Middle frontal gyrus (tissue), 1 donor: Measurements from ENCODE around the gene KRT13.
"Not testable (repeated sequence)": the region's sequence is repeated elsewhere in the genome, so short reads cannot be mapped to it uniquely, and the experiment has no call there.

ENCODE experiments used
- DNase-seq: peaks from one replicate; pipeline ENCODE4 v3.0.0-alpha.2; 2015; ENCODE audit warnings: low spot score; ENCODE audit errors: extremely low spot score

KRT13 gene

DNA sequence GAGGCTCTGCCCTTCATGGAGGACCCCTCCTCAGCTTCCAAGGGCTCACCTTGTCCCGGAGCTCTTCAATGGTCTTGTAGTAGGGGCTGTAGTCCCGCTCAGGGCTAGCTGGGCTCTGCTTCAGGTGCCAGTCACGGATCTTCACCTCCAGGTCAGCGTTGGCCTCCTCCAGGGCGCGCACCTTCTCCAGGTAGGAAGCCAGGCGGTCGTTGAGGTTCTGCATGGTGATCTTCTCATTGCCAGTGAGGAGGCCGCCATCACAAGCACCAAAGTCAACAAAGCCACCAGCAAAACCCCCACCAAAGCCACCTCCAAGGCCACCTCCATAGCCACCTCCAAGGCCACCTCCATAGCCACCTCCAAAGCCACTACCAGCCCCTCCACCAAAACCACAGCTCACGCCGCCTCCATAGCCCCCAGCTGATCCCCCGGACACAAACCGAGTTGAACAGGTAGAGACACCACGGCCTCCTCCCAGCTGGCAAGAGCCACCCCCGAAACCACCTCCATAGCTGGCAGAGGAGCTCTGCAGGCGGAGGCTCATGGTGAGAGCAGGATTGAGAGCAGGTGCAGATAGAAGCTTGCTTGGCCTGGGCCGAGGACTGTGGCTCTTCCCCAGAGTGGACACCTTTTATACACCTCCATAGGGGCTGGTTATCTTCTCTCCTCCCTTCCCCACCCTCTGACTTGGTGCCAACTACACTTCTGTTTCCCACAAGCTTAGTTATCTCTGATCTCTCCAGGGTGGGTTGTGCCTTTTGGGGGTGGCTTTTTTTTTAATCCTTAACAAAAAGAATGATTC is at the start of gene KRT13:
TSS of gene KRT13 (minus strand) at position 606 of the 802 bp plus-strand sequence. CDS start at position 544, 62 bp downstream.
- no peak for DNase-seq

DNA sequence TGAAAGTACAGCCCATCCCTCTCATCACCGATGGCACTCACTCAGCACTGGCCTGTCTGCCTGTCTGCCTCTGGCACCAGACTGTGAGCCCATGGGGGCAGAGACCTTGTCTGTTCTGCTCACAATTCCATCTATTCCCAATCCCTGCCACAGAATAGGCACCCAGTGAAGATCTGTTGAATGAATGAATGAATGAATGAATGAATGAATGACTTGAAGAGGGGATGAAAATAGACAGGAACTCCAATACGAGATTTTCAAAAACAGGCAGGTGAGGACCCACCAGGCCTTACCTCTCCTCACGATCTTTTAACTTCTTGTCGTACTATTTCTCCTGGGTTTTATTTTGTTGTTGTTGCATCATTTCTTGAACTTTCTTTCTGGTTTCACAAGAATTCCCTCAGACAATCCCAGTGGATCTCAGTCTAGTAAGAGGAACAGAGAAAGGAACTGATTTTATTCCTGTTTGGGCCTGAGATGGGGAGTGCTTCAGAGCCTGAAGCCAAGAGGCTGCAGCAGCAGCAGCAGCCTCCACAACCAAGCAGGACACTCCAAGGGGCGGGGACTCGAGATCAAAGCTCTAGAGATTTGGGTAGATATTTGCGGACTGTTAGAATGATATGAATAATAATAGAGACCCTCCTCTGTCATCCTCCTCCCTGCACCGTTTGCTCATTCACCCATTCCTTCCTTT is 48.7 kb upstream of the KRT13 start:
- no peak for DNase-seq

- DNase-seq: no peak
Observed at GRCh38 chr17:41553176-41553575, 47.8 kb upstream of the KRT13 start.

- DNase-seq: no peak
Observed at GRCh38 chr17:41552455-41552854, 47.0 kb upstream of the KRT13 start.

DNA sequence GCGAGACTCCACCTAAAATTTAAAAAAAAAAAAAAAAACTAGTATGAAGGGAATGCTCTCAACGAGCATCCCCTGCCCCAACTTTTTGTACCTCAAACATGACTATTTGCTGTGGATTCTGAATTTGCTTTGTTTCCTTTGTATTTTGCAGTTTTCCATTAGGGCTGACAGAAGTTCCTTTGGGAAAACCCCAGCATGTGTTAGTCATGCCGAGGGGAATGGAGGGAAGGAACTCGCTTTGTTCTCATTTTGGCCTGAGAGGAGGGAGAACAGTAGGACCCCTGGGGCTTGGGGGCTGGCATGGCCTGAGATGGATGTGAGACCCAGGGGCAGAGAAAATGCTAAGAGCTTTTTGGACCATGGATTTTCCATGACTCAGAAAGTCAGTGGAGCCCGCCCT is 46.0 kb upstream of the KRT13 start:
- no peak for DNase-seq

GRCh38 chr17:41549596-41550039 is 44.2 kb upstream of the KRT13 start:
- DNase-seq: no peak

DNA sequence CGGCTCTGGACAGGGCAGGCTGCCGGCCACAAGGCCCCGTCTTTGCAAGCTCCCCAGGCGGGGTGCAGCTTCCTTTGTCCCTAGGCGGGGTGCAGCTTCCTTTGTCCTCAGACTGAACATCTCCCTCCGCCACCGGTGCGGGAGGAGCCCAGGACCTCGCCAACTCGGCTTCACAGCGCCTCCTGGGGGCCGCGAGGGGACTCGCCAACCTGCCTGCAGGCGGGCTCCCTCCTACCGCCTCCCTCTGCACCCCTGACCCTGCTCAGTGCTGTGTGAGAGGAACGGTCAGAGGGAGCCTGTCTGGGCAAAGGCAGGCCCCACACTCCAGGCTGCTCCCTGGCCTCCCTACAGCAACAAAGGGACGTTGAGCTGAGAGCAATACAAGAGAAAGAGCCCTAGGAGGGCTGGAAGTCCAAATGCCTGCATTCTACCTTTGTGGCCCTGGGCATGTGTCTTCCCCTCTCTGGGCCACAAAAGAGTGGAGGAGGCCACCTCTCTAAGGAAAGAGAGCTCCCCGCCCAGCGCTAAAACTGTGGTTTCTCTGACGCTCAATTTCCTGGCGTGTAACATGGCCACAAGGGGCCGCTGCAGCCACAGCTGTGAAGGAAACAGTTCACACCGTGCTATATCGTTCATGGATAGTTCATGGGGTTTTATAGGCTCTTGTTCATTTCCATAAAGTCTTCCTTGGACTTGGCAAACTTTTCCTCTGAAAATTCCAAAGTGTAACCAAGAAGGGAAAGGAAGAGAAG is 43.6 kb upstream of the KRT13 start:
- peak; percentile 68 for DNase-seq

DNA sequence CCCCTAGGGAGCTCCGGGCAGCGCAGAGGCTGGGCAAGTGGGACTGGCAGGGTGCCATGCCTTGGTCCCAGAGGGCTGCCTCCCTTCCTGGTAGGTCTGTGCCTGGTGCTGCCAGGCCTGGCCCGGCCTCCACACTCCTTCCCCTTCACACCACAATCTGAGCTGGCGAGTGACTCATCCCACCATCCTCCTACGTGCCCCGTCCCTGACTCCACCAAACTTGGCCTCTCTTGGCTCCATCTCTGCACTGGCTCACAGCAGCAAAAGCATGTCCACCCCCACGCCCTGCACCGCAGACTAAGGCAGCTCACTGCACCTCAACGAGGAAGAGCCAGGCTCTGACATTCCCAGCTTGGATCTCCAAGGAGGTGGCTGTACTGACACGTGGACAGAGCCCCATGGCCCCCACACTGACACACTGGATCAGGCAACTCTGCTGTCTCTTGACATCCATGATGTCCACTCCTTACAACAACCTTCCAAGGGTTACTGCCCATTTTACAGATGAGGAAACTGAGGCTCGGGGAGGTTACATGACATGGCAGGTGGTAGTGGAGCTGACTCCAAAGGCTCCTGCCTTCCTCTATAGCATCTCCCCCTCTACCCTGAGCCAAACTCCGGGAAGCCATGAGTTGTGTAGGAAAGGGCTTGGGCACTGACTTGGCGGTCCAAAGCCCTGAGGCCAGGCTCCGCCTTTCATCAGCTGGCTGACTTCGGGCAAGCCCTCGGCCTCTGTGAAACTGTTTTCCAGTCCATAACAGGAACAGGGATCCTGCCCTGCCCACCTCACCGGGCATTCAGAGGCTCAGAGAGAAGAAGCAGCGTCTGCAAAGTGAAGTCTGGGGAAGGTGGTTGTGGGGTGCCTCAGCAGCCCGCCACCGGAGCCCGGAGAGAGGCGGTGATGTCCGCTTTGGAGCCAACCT is 42.8 kb upstream of the KRT13 start:
- DNase-seq: no peak

GRCh38 chr17:41547378-41547841 is 42.0 kb upstream of the KRT13 start:
- DNase-seq: no peak

- no peak for DNase-seq
Observed at GRCh38 chr17:41546819-41547218, 41.4 kb upstream of the KRT13 start.

DNA sequence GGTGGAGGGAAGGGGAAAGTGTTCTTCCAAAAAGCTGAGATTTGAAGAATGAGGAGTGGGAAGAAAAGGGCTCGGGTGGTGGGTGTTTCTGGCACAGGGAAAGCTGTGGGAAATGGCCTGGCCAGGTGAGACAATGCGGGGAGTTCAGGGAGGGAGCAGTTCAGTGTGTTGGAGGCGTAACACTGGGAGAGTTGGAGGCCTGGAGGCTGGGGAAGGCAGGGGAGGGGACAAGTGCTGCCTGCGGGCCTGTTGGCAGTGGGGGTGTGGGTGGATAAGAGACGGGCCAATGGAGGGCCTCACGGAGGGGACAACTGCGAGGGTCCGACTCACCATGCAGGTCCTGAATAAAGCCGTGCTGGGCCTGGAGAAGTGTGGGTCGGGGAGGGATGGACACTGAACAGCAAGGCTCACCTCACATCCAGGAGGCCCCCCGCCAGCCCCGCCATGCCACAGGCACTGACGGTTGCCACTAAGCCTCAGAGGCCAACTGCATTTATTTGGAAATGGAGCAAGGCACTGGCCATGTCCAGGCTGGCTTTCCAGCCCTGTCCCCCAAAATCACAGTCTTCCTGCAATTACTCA is 40.5 kb upstream of the KRT13 start:
- no peak for DNase-seq

DNA sequence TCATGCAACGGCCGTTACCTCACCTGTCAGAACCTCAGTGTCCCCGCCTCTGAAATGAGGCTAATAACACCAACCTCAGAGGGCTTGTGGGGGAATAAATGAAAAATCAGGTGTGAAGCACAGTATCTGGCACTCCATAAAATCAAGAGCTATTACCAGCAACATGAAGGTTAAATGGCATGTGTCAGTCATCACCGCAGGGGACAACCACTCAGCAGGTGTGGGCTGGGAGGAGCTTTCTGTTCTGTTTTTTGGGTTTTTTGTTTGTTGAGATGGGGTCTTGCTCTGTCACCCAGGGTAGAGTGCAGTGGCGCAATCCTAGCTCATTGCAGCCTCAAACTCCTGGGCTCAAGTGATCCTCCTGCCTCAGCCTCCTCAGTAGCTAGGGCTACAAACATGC is 39.5 kb upstream of the KRT13 start:
- DNase-seq: no peak

DNA sequence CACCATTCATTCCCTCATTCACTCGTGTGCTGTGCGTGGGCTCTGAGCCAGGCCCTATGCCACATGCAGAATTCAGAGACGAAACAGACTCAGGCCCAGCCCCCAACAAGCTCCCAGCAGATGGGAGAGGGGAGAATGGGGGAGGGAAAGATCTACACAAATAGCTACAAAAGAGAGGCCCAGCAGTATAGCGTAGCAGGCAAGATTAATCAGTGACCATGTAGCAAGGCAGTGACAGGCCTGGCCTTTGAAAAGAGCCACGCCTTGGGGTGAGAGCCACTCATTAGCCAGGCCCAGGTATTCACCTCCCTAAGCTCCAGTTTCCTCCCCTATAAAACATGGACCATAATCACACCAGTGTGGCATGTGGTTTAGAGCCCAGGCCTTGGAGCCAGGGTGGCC is 39.1 kb upstream of the KRT13 start:
- DNase-seq: no peak

GRCh38 chr17:41542786-41543185 is 37.4 kb upstream of the KRT13 start:
- DNase-seq: not testable (repeated sequence)

GRCh38 chr17:41542357-41542756 is 36.9 kb upstream of the KRT13 start:
- no peak for DNase-seq

DNA sequence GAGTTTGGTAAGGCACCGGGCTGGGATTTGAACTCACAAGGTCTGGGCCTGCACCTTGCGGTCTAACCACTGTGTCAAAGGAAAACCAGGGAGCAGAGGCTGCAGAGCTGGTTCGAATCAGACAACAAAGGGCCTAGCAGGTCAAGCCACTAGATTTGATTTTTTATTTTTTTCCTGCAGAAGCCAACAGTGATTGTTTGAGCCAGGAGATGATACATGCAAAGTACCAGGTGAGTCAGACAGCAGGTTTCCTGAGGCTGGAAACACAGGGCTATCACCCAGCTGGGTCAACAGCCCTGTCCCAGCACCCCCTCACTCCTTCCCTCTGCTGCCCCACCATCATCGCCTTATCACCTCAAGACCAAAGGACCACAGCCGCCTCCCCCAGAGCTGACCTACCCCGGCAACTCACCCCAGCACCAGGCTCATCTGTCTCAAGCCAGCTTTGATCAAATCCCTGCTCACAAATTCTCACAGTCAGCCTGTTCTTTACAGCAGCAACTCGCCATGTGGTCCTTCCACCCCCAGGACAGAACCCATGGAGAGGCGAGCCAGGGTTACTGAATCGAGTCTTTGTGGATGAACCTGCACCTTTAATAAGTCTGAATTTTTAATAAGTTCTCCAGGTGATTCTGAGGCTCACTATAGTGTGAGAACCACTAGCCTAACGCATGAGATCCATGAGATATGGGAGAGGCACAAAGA is 35.7 kb upstream of the KRT13 start:
- no peak for DNase-seq

DNA sequence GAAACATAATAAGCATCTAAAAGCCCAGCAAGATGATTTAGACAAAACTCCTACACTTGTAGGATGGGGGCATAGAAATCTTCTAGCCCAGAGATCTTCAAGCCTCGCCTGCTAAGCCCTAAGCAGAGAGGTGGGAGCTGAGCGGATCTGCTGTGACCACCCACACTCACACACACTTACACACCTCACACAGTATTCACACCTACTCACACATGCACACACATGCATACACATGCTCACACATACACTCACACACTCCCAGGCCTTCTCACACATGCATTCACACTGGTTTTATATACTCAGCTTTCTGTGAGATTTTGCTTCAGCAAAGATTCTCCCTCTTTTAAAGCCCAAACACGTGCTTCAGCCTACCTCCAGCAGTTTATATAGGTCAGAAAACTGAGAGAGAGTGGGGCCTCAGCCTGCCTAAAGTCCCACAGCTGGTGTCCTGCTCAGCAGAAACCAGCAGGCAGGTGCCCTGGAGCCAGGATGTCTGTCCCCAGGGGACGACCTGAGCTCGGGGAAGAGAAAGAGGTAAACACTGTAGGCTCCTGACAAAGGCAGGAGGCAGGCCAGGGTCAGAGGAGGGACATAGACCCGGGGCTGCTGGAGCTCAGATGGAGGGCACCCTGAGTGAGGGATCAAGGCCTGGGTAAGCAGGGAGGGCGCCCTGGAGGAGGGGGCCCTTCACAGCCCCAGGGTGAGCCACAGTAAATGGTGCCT is 34.7 kb upstream of the KRT13 start:
- no peak for DNase-seq

DNA sequence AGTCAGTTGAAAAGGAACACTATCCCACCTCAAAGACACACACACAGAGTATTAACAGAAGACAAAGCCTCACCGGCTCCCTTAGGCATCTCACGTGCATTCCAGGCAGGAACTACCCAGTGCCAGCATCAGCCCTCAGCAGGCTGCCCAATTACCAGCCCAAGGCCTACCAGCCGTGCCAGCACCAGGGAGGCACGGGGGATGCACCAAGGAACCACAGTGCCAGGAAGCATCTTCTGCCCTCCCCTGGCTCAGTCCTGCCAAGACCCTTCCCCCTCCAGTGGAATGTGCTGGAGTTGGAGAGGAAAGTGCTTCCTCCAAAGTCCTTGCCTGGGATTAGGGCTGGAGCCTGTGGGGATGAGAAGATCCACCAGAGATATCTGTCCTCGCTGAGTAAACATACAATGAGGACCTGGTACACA is 33.7 kb upstream of the KRT13 start:
- no peak for DNase-seq

DNA sequence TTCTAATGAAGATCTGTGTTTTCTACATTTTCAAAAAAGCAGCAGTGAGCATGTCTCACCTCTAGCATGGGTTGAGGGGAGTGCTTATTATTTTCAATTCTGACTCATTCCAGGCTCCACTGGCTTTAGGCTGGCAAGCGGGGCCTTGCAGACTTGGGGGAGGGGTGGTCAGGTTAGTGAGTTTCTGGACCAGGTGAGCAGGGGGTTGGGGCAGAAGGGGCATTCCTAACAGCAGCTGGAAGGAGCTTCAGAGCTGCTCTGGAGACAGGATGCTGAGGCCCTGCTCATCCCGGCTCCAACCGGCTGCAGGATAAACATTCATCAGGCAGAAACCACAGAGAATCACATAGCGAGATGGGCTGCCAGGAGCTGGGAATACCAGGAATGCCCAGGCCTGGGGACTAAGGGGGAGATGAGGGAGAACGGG is 33.2 kb upstream of the KRT13 start:
- no peak for DNase-seq
